AG04450 (cell line): ENCODE data around the gene SLC22A5. TPM values are rescaled to one million over a fixed set of nuclear protein-coding genes. Genes with fewer than 3 reads are reported as not detected.

ENCODE experiments used
- CTCF ChIA-PET: fragments of 300-600, 350-600 bp; formaldehyde crosslinking; extraction: SDS; loops from one replicate; lab custom pipeline; 2022; ENCODE audit warnings: antibody characterized with exemption, inconsistent platforms; lab: Charles Lee
- POLR2A ChIA-PET: fragments of 350-600 bp; formaldehyde crosslinking; extraction: SDS; loops from one replicate; lab custom pipeline; 2021; ENCODE audit warnings: antibody characterized with exemption, inconsistent platforms; lab: Yijun Ruan, JAX
- DNase-seq: peaks from one replicate; pipeline ENCODE4 v3.0.0-alpha.2; 2011; ENCODE audit warnings: low read depth, low spot score
- H3K27ac ChIP-seq: one replicate; pipeline ENCODE4 v1.5.1; 2012; ENCODE audit warnings: low read depth, low read length, control low read depth
- H3K27me3 ChIP-seq: one replicate; pipeline ENCODE4 v1.6.0; 2012; ENCODE audit warnings: low read length; ENCODE audit not compliant: control insufficient read depth, insufficient read depth
- H3K4me3 ChIP-seq: 2 replicates; pipeline ENCODE4 v1.5.1; 2011; ENCODE audit warnings: mild to moderate bottlenecking, low read depth, low read length, control low read depth
- H3K9me3 ChIP-seq: 2 replicates; pipeline ENCODE4 v1.5.1; 2012; ENCODE audit warnings: low read length; ENCODE audit not compliant: control insufficient read depth, insufficient read depth
- CTCF ChIP-seq: IDR thresholded peaks from 2 replicates; pipeline ENCODE4 v1.5.1; 2011; ENCODE audit warnings: low read depth, low read length, control low read depth, inconsistent platforms
- polyA plus RNA-seq: library from polyadenylated mRNA; depleted of rRNA; stranded (reverse); fragments of >200 nt; gene quantifications from 2 replicates; pipeline ENCODE4 v1.2.3, GENCODE V29; 2011

The SLC22A5 gene
- polyA plus RNA-seq, 1 experiment, result 6.9 TPM

- POLR2A ChIA-PET, result interaction anchor here (0.7 to 1.5 kb wide), 3 partner anchors 17 to 67 kb away, joined by 3 to 6 read pairs (median 6); partner anchors contain the start of gene IRF1
- no peak for DNase-seq
Measured at GRCh38 chr5:132422720-132423437, 53.4 kb downstream of the SLC22A5 start.

GRCh38 chr5:132423438-132423898 lies 54.0 kb downstream of the SLC22A5 start:
- Histone ChIP-seq H3K27me3 (no peaks in the 10 kb centered on the region), H3K9me3 (no peaks in the 10 kb centered on the region), H3K27ac (no peak overlapping the region), H3K4me3 (no peak overlapping the region)
- no peak for DNase-seq
- ChIA-PET CTCF (interaction anchor here (0.7 to 1.2 kb wide), 3 partner anchors 36 to 79 kb away, joined by 3 read pairs; no protein-coding TSS in a partner anchor), POLR2A (interaction anchor here (0.7 to 1.5 kb wide), 3 partner anchors 16 to 67 kb away, joined by 3 to 6 read pairs (median 6); partner anchors contain the start of gene IRF1)
- no peak for TF ChIP-seq CTCF

More at GRCh38 chr5:132422720-132423437, 53.4 kb downstream of the SLC22A5 start:
- TF ChIP-seq CTCF, result no peak
- Histone ChIP-seq H3K9me3 (no peaks in the 10 kb centered on the region), H3K27ac (peak overlapping the region; percentile 47), H3K4me3 (no peak overlapping the region), H3K27me3 (no peaks in the 10 kb centered on the region)
- CTCF ChIA-PET, result interaction anchor here (0.6 to 1.2 kb wide), 3 partner anchors 19 to 37 kb away, joined by 3 to 4 read pairs (median 3); no protein-coding TSS in a partner anchor

GRCh38 chr5:132424167-132424880 lies 54.8 kb downstream of the SLC22A5 start:
- no peak for TF ChIP-seq CTCF
- no peak for DNase-seq
- Histone ChIP-seq H3K9me3 (no peaks in the 10 kb centered on the region), H3K27ac (no peak overlapping the region), H3K27me3 (no peaks in the 10 kb centered on the region), H3K4me3 (no peak overlapping the region)
- ChIA-PET CTCF (interaction anchor here (0.7 to 1.2 kb wide), 2 partner anchors 38 to 78 kb away, joined by 3 read pairs; no protein-coding TSS in a partner anchor), POLR2A (no interaction called here)

- peak overlapping the region; percentile 98 for H3K27ac ChIP-seq
- no peaks in the 10 kb centered on the region for H3K27me3 ChIP-seq
- no peak overlapping the region for H3K4me3 ChIP-seq
- no peaks in the 10 kb centered on the region for H3K9me3 ChIP-seq
- POLR2A ChIA-PET, result interaction anchor here (0.5 to 2.7 kb wide), 8 partner anchors 9 to 71 kb away, joined by 3 to 20 read pairs (median 4); partner anchors contain the start of gene IRF1
- CTCF ChIA-PET, result interaction anchor here (0.7 to 1.9 kb wide), 4 partner anchors 22 to 71 kb away, joined by 3 to 9 read pairs (median 5); no protein-coding TSS in a partner anchor
- DNase-seq, result no peak
- TF ChIP-seq CTCF, result no peak
Measured at GRCh38 chr5:132425009-132425937, 55.8 kb downstream of the SLC22A5 start.
